ENCODE data around the gene SMAGP.

DNA sequence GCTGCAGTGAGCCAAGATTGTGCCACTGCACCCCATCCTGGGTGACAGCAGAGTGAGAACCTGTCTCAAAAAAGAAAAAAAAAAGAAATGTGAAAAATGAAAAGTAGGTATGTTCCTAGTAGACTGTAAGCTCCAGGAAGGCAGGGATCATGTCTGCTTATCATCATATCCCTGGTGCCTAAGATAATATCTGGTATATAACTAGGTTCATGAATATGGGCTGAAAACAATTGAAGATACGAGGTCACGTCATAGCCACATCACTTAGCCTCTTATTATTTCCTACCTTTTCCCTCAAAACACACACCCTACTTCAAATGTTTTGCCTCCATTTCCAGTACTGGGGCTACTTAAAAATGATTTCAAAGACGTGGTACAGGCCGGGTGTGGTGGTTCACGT is 55.3 kb downstream of the SMAGP start:
- no peak for TF ChIP-seq EZH2 (IDR thresholded peaks at IDR 0.05; ENCODE audit: insufficient read depth, poor library complexity, severe bottlenecking)
- no peak for TF ChIP-seq EZH2phosphoT487 (IDR thresholded peaks at IDR 0.05; ENCODE audit: insufficient read depth, low read depth)
